GM19324 (cell line): ENCODE data around the gene GHRHR.

Source experiments
- ATAC-seq: cut with Tn5 transposase; IDR thresholded peaks from one replicate; pipeline ENCODE4 v1.9.1; 2021; ENCODE audit warnings: mild to moderate bottlenecking, moderate library complexity; ENCODE audit not compliant: unreplicated experiment, low FRiP score

Gene GHRHR

DNA sequence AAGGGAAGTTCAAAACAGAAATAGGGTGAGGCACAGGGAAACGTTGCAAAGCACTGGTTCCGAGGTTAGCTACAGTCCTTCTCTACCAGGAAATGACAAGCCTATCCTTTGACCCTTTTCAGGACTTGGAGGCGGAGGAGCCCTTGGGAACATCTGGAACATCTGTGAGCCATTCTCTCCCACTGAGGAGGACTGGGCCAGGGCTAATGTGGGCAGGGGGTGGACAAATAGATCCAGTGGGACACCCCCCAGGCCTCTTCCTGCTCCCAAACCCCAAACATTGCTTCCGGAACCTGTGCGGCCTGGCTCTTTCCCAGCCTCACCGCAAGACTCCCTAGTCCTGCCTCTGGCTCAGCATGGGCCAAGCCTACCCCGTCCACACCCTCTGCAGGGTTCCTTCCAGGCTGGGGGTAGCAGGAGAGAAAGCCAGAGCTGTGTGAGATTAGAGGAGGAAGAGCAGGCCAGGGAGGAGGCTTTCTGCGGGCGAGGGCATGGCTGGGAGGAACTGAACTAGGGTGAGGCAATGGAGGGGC lies 36.5 kb downstream of the GHRHR start:
- no peak for ATAC-seq

DNA sequence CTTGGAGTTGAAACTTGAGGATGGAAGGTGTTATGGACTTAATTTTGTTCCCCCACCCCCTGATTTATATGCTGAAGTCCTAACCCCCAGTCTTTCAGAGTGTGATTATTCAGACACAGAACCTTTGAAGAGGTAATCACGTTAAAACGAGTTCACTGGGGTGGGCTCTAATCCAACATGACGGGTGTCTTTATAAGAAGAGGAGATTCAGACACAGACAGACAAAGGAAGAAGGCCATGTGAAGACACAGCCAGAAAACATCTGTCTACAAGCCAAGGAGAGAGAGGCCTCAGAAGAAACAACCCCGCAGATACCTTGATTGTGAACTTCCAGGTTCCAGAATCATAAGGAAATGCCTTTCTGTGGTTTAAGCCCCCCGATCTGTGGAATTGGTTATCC lies 37.0 kb downstream of the GHRHR start:
- no peak for ATAC-seq

DNA sequence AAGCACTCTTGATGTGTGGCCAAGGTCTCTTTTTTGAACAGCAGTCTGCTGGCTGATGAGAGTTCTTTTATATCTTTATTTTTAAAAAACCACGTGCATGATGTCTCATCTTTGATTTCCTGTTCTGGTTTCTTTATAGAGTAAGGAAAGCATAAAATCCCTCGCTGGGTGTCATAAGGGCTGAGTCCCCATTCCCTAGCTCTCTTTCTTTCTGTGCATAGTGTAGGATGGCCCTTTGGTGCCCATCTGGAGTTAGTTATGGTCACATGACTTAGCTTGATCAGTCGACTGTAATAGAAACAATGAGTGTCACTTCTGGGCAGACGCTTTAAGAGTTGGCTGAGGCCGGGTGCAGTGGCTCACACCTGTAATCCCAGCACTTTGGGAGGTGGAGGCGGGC lies 38.5 kb downstream of the GHRHR start:
- ATAC-seq = no peak

DNA sequence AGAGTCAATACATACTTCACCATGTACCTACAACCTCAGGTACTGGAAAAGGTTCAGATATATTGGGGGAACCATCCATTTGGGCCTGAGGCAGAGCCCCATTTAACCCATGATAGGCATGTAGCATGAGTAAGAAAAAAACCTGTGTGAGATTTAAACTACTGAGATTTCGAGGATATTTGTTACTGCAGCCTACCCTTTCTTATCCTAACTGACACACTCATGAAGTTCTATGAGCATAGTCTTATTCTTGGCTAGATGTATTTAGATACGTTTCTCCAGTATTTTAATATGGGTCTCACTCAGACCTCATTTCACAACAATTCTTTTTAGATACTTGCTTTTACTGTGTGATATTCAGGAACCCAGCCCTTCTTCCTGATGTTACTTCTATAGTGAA lies 39.3 kb downstream of the GHRHR start:
- no peak for ATAC-seq

DNA sequence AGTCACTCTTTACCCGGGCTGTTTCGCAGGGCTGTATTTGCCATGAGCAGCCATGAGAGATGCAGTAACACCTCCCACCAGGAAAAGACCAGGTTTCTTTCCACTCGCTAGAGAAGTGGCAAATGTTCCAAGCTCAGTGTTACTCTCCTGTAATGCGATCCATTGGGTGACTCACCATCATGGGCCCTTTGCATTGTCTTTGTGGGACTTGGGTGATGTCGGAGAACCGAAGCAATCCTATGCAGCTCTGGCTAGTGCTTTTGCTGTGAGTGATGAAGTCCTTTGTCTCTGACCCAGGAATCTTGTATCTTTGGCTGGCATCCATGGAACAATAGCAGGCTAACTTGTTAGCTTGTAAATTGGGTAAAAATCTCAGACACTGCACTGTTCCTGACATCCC lies 40.0 kb downstream of the GHRHR start:
- ATAC-seq = no peak

DNA sequence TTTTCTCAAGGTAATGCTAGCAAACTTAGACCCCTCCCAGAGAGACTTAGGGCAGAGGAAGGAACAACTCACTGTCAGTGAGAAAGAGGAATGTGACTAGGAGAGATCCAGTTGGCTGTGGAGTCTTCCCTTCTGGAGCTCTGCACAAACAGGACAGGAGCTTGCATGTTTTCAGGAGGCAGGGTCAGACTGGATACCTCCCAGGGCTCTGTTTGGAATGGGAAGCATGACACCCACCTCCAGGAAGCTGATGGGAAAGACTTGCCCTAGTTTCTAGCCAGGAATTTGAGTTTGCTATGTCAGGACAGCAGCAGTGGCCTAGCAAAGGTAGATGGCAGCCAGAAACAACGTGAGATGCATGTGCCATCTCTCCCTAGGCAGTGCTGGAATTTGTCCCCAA lies 40.6 kb downstream of the GHRHR start:
- ATAC-seq = no peak

DNA sequence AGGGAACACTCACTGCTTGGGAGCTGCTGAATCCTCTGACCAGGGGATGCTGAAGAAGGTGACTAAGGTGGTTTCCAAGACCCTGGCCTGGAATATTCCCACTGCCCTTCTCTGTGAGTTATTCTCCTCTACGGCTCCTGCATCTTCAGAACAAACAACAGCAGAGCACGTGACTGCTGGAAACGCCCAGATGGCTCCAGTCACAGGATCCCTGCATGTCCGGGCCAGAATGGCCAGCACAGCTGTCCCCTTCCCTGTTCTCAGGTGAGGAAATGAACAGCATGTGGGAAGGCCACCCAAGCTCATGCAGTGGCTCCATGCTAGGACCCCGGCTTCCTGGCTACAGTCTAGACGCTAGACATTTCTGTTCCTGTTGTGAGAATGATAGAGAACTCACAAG lies 43.1 kb downstream of the GHRHR start:
- no peak for ATAC-seq

DNA sequence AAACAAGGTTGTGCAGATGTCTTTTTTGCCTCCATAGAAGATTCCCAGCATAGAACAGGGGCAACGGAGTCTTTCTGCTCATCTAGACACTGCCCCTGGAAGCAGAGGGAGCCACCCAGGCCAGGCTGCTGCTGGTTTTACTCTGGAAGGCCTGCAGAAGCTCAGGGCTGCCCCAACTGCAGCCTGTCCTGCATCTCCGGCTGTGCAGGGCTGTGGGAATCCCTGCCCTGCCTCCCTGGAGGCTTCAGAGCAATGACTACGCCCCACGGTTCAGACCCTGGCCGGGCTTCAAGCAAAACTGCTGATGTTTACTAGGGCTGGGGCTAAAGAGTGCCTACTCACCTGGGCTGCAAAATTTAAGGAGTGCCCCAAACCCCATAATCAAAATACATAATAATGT lies 43.9 kb downstream of the GHRHR start:
- ATAC-seq = no peak

DNA sequence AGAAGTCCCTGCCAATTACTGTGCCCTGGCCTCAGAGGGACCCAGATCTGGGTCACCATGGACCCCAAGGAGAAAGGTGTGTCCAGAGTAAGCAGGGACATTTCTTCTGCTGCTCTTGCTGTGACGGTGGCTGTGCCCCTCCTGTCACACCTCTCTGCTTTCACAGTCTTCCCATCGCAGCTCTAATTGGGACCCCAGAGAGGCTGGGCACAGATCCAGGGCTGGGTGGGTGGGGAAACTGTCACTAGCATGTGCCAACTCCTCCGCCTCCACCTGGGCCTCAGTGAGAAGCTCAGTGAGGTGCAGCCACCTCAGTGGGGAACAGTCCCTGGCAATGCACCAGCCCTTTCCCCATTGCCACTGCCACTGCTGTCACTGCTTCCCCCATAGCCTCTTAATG lies 51.1 kb downstream of the GHRHR start:
- ATAC-seq = no peak

DNA sequence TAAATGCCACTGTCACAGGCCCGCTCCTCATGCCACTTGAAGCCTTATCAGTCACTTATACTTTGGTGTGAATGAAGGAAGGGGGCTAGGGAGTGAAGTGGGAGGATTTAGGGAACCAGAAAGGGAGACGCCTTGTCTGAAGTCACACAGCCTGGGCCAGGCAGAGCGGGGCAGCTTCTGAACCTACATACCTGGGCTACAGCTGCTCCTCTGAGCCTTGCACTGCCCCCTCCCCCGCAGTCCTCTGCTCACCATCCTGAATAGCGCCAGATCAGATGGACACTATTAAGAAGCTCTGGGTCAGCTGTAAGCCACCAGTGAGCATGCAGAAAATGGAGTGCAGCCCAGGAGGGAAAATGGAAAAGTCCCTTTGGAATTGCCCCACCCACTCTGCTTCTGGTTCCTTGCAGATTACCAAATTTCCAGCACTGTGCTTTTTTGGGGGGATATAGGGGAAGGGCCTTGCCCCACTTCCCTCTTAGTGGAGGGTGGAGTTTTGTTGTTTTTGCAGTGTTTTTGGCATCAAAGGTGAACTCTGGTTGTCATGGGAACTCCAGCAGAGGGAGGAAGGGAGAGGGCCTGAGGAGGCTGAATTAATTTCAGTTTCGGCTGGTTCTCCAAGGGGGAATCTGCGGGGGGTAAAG lies 53.4 kb downstream of the GHRHR start:
- ATAC-seq = no peak

DNA sequence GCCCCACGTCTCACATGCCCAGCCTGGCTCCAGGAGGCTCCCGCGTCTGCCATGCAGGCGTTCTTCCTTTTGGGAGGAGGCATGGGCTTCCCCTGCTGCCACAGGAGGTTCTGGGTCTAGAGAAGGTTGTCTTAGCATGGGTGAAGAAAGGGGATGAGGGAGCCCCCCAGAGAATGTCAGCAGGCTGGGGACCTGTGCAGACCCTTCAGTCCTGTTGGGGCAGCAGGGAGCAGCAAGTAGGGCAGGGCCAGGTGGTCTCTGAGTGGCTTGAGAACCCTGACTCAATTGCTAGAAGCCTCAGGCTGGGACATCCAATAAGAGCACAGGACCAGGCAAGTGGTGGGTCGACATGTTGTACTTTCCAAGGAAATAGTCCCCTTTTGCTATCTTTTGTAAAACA lies 54.0 kb downstream of the GHRHR start:
- ATAC-seq = no peak

DNA sequence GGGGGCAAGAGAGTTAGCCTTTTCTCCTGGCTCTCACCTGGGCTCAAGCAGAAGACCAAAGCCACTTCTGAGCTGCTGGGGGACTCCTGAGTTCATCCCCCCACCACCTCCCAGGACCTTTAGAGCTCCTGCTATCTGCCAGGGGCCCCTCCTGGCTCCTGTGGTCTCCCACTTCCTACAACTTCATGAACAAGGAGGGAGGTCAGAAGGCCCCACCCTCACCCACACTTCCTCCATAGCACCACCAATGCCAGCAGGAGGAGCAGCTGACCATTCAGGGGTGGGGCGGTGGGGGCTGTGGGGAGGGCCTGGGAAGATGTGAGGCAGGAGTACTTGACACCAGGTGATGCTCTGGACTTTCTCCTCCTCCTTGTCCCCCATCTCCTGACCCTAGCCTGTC lies 55.8 kb downstream of the GHRHR start:
- no peak for ATAC-seq

DNA sequence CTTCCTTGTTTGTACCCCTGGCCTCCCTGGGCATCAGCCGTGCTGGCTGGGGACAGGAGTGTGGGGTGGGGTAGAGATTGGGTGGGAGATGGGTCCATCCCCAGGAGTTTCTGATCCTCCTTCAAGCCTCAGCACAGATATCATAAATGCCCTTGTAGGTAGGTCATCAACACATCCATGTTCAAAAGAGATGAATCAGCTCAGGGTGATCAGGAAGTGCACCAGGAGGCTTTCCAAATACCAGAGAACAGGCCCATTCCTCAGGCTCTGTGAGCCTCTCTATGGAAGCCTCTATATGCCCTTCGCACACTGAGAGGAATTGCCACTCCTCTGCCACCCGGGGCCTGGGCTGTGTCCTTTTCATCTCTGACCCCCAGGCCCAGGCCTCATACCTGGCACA lies 56.4 kb downstream of the GHRHR start:
- no peak for ATAC-seq

DNA sequence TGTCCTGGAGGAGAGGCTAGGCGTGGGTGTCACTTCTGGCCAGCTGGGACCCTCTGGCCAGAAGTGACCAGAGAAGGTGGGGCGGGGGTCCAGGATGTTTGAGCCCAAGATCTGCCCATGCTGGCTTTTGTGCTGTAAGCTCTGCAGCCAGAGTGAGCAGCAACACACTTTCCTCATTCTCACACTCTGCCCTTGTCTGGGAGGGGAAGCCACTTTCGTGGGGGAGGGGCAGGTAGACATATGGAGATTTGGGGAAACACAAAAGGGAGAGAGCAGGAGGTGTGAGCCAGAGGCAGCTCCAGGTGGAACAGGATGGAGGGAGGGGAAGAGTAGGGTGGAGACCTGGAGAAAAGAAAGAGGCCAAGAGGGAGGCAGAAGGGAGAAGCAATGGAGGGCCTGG lies 56.9 kb downstream of the GHRHR start:
- no peak for ATAC-seq

DNA sequence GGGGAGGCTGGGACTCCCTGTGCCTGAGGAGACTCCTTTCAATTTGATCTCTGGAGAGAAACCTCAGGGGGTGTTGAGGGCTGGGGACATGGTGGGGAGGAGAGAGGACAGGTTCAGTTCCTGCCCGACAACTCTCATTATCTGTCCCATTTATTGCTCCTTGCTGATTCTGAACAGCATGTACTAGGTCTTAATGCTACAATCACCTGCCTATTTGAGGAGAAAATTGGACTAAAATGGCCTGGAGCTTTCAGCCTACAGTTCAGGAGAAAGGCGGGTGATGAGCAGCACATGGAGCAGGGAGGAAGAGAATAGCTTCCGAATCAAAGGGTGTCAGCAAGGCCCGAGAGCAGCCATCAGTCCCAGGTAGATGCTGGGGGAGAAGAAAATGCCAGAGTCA lies 58.4 kb downstream of the GHRHR start:
- no peak for ATAC-seq

DNA sequence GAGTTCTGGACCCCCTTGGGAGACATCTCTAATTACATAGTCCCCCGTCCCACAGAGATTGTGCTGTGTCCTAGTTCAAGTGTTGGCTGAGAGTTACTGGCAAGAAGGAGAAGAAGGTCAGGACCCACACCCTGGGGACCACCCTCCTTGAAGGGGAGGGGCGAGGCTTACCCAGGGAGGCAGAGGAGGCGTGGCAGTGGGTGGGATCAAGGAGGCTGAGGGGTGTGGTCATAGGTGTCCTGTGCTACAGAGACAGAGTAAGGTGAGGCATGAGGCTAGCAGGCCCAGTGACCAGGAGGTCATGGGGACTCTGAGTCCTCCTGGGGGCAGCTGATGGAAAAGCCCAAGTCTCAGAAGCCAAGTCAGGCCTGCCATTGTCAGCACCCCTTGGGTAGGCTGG lies 59.0 kb downstream of the GHRHR start:
- no peak for ATAC-seq

DNA sequence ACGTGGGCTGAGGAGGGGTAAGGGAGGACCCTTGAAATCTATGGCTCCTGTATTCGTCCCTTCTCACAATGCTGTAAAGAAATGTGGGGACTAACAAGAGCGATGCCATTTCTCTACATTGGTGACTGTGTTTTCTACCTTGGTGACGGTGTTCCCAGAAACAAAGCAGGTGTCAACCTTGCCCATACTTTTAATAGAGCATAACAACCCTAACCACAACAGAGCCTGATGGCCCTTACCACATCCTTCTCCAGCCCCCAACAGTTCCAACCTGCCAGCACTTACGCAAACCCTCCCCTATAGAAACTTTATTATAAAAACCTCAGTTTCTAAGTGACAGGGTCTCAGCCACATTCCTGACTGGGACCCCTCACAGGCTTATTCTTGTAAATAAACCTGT lies 60.1 kb downstream of the GHRHR start:
- ATAC-seq = no peak

DNA sequence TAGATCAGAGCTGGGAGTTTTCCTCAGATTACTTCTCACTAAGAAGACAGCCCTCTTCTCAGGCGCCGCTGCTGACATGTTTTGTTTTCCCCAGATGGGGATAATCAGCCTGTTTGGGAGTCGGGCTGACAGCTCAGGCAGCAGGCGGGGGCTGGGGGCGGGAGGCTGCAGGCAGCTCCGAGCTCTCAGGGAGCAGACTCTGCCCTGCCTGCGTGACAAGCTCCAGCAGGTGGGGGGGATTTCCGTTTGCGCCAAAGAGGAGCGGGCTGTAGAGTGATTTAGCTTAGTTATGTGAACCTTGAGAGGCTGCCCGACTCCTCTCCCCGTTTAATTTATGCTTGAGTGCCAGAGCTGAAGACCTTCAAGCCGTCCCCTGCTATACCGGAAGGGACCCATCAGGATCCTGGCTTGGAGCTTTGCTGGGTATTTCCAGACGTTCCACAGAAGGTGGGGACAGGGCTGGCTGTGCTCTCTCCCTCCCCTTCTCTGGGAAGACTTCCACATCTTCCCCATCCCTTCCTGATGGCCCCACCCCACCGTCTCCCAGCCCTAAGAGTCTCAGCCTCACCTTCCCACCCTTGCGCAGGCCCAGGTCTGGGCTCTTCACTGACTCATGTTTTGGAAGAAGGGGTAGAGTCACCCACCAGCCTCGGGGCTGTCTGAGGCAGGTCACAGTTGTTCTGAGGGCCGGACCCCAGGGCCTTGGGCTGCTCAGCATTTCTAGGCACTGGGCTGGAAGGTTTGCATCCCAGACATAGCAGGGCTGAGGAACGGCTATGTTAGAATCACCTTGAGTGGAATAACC lies 63.6 kb downstream of the GHRHR start:
- ATAC-seq = no peak

DNA sequence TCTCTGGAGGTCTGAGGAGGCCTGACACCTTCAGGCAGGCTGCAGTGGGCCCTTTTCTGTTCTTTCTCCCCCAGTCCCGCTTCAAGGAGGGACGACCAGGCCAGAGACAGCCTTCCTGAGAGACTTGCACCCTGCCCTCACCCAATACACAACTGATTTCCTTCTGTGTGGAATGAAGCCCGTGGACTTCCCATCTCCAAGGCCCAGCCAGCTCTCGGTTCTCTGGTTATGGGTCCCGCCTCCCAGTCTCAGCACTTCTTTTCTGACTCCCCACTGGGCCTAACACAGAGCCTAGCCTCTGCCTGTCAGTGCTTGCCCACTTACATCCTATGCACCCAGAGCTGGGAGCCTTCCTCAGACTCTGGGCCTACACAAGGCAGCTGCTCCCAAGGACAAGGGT lies 64.3 kb downstream of the GHRHR start:
- ATAC-seq = no peak

DNA sequence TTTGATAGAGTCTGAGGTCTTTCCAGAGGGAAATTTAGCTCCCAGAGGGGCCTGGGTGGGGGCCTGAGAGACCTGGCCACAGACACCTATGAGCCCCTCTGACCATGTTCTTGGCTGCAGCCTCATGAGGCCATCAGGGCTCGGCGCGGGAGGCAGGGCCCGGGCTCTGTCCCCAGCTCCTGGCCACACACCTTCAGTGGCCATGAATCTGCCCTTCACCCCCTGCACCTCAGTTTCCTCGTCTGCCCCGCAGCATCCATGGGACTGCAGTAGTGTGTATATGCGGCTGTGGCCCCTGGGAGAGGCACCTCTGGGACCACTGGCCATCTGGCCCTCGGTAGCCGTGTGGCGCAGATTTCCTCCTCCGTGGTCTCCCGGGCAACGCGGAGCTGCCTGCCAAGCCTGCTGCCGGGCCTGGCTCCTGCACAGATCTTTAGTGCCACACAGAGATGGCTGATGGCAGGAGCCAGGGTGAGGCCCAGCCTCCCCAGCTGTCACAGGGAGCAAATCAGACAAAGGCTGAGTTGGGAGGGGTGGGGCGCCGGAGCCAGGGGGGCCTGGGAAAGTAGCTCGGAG lies 64.8 kb downstream of the GHRHR start:
- ATAC-seq = no peak
